Measurements from ENCODE around the gene PASK. TPM values are rescaled to one million over a fixed set of nuclear protein-coding genes. Genes with fewer than 3 reads are reported as not detected.

The PASK gene
- total and polyA plus RNA-seq, 9 of the 15 experiments (the other 6 are each of a cell fraction or from before 2014, with no cell fraction given) = 1.5 to 30.3 (median 9.9) TPM

DNA sequence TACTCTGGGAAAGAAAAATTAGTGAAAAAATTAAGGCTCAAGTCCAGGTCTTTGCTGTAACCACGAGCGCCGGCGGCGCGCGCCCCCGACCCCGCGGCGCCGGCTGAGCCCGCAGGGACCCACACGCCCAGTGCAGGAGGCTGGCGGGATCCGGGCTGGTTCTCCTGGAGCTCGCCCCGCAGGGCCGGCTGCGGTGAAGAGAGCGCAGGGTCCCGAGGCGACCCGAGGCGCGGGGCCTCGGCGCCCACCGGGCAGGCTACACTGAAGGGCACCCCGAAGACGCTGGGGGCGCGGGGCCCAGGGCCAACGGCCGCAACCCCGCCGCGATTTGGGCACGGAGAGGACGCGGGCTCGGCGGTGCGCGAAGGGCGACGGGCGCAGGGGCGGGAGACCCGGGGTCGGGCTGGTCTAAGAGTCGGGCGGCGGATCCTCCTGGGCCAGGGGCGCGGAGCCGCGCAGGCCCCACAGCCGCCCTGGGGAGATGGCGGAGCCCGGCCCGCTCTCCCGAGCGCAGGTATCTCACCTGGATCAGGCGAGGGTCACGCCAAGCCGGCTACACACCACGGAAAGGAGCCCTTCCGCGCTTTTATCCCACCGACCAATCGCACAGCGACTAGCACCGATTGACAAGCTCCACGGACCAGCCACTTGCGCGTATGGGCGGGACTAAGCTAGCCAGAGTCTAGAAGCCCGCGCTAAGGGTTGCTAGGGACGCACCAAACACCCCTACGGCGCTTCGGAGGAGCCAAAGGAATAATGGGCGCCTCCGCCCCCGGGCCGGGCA is at the start of gene PASK (continued):
- TF ChIP-seq, protein P1, sequence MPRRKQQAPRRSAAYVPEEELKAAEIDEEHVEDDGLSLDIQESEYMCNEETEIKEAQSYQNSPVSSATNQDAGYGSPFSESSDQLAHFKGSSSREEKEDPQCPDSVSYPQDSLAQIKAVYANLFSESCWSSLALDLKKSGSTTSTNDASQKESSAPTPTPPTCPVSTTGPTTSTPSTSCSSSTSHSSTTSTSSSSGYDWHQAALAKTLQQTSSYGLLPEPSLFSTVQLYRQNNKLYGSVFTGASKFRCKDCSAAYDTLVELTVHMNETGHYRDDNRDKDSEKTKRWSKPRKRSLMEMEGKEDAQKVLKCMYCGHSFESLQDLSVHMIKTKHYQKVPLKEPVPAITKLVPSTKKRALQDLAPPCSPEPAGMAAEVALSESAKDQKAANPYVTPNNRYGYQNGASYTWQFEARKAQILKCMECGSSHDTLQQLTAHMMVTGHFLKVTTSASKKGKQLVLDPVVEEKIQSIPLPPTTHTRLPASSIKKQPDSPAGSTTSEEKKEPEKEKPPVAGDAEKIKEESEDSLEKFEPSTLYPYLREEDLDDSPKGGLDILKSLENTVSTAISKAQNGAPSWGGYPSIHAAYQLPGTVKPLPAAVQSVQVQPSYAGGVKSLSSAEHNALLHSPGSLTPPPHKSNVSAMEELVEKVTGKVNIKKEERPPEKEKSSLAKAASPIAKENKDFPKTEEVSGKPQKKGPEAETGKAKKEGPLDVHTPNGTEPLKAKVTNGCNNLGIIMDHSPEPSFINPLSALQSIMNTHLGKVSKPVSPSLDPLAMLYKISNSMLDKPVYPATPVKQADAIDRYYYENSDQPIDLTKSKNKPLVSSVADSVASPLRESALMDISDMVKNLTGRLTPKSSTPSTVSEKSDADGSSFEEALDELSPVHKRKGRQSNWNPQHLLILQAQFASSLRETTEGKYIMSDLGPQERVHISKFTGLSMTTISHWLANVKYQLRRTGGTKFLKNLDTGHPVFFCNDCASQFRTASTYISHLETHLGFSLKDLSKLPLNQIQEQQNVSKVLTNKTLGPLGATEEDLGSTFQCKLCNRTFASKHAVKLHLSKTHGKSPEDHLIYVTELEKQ (CRISPR knock-in tag; IDR thresholded peaks at IDR 0.05) = no peak
- TF ChIP-seq ZBED1 (IDR thresholded peaks at IDR 0.05) (no peak), RBBP5 (IDR thresholded peaks at IDR 0.05; ENCODE audit: borderline replicate concordance, insufficient read depth, low read length, poor library complexity, severe bottlenecking) (peak; percentile 82), ZNF764 (CRISPR knock-in tag; IDR thresholded peaks at IDR 0.05; ENCODE audit: low read depth) (no peak), ZNF24 (IDR thresholded peaks at IDR 0.05) (no peak), HINFP (tag; conservative IDR thresholded peaks at IDR 0.05; ENCODE audit: low read depth) (no peak), KLF16 (IDR thresholded peaks at IDR 0.05) (0 out of 2 replicates have a peak, but pooled peaks have one; percentile 16), THAP12 (CRISPR knock-in tag; IDR thresholded peaks at IDR 0.05) (no peak), ZNF3 (CRISPR knock-in tag; IDR thresholded peaks at IDR 0.05) (no peak), ZBTB17 (CRISPR knock-in tag; IDR thresholded peaks at IDR 0.05) (no peak), CREM (IDR thresholded peaks at IDR 0.05; ENCODE audit: low read depth) (peak; percentile 19; the same call in 1 of the 2 replicates), UBTF (IDR thresholded peaks at IDR 0.05; ENCODE audit: borderline replicate concordance in 1 of 2, low read depth in 2 of 2, low read length in 2 of 2) (peak; percentile 20 to 26; a peak in 1 of 4 replicates), FOXM1 (IDR thresholded peaks at IDR 0.05; ENCODE audit: low read depth) (no peak), FOXM1 (CRISPR knock-in tag; IDR thresholded peaks at IDR 0.05; ENCODE audit: low read depth) (0 out of 2 replicates have a peak, but pooled peaks have one; percentile 0), MYNN (IDR thresholded peaks at IDR 0.05) (no peak), MYNN (CRISPR knock-in tag; IDR thresholded peaks at IDR 0.05) (no peak)
- TF ChIP-seq, protein P2, sequence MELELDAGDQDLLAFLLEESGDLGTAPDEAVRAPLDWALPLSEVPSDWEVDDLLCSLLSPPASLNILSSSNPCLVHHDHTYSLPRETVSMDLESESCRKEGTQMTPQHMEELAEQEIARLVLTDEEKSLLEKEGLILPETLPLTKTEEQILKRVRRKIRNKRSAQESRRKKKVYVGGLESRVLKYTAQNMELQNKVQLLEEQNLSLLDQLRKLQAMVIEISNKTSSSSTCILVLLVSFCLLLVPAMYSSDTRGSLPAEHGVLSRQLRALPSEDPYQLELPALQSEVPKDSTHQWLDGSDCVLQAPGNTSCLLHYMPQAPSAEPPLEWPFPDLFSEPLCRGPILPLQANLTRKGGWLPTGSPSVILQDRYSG (tag; conservative IDR thresholded peaks at IDR 0.05; ENCODE audit: low read depth) = no peak
